A673 (cell line): ENCODE data around the gene RING1.

Experiments
- CTCF ChIP-seq: fragments of 300-800, 200-600 bp; sonication (generic); conservative IDR thresholded peaks from 2 replicates; pipeline ENCODE4 v1.5.1; 2017; ENCODE audit warnings: low read depth, mild to moderate bottlenecking, antibody characterized with exemption, low read length, moderate library complexity, mixed read lengths
- EZH2 ChIP-seq: fragments of 200-600 bp; sonication (generic); IDR thresholded peaks from 2 replicates; pipeline ENCODE4 v1.6.1; 2017; ENCODE audit warnings: borderline replicate concordance, low read depth, mild to moderate bottlenecking, mixed read lengths, antibody characterized with exemption, low read length; ENCODE audit not compliant: poor library complexity, severe bottlenecking

- no peak for TF ChIP-seq CTCF
- TF ChIP-seq EZH2, result no peak
These were observed 16.8 kb upstream of the RING1 start for GRCh38 chr6:33191383-33192104.
